DMS53 (cell line): ENCODE measurements around the gene OR5A2.
"Not testable (repeated sequence)": the region's sequence is repeated elsewhere in the genome, so short reads cannot be mapped to it uniquely, and the experiment has no call there.

Source experiments
- DNase-seq: peaks from one replicate; lab custom pipeline; 2025; lab: John Stamatoyannopoulos, UW

Gene OR5A2

GRCh38 chr11:59426361-59427067 lies at the start of gene OR5A2:
Gene OR5A2, minus strand, starts transcription at chr11:59426413. Its CDS starts 3,460 bp downstream, at chr11:59422953.
- no peak for DNase-seq

GRCh38 chr11:59475176-59475575 lies 49.0 kb upstream of the OR5A2 start:
- no peak for DNase-seq

GRCh38 chr11:59473015-59473414 lies 46.8 kb upstream of the OR5A2 start, which contains the start of gene OR4D10:
Gene OR4D10, plus strand, starts transcription at chr11:59473315. Its CDS starts 4,115 bp downstream, at chr11:59477430.
- no peak for DNase-seq

GRCh38 chr11:59463190-59463641 lies 37.0 kb upstream of the OR5A2 start:
- DNase-seq = no peak

- DNase-seq = no peak
These were observed 33.7 kb upstream of the OR5A2 start for GRCh38 chr11:59459916-59460315.

- no peak for DNase-seq
These were observed 30.4 kb upstream of the OR5A2 start, which contains the start of gene OR4D6 for GRCh38 chr11:59456661-59457060. Gene OR4D6, plus strand, starts transcription at chr11:59456961. Its CDS starts 0 bp downstream, at chr11:59456961.

- no peak for DNase-seq
These were observed 22.3 kb upstream of the OR5A2 start for GRCh38 chr11:59448484-59448883.

- DNase-seq = not testable (repeated sequence)
These were observed 19.4 kb upstream of the OR5A2 start for GRCh38 chr11:59445624-59446023.

- DNase-seq = no peak
These were observed 11.6 kb upstream of the OR5A2 start for GRCh38 chr11:59437770-59438169.

- DNase-seq = no peak
These were observed 10.0 kb upstream of the OR5A2 start, which contains the start of gene OR5A1 for GRCh38 chr11:59436169-59436568. Gene OR5A1, plus strand, starts transcription at chr11:59436469. Its CDS starts 6,700 bp downstream, at chr11:59443169.

GRCh38 chr11:59429924-59430516 lies 3.8 kb upstream of the OR5A2 start:
- peak; percentile 66 for DNase-seq

- no peak for DNase-seq
These were observed 812 bp upstream of the OR5A2 start for GRCh38 chr11:59427068-59427382.

GRCh38 chr11:59425131-59425530 lies 1.1 kb downstream of the OR5A2 start:
- DNase-seq = no peak

GRCh38 chr11:59423835-59424234 lies 2.4 kb downstream of the OR5A2 start:
- DNase-seq = no peak

- no peak for DNase-seq
These were observed 8.1 kb downstream of the OR5A2 start for GRCh38 chr11:59418156-59418555.

GRCh38 chr11:59417023-59417422 lies 9.2 kb downstream of the OR5A2 start:
- no peak for DNase-seq

GRCh38 chr11:59416613-59417012 lies 9.6 kb downstream of the OR5A2 start:
- no peak for DNase-seq

GRCh38 chr11:59415111-59415510 lies 11.1 kb downstream of the OR5A2 start:
- DNase-seq = no peak

GRCh38 chr11:59413646-59414045 lies 12.6 kb downstream of the OR5A2 start:
- no peak for DNase-seq

GRCh38 chr11:59403546-59403945 lies 22.7 kb downstream of the OR5A2 start:
- DNase-seq = no peak

- no peak for DNase-seq
These were observed 25.0 kb downstream of the OR5A2 start for GRCh38 chr11:59401262-59401552.

- no peak for DNase-seq
These were observed 25.6 kb downstream of the OR5A2 start for GRCh38 chr11:59400461-59401261.

- no peak for DNase-seq
These were observed 32.0 kb downstream of the OR5A2 start for GRCh38 chr11:59394186-59394585.
